Measurements from ENCODE around the gene PNMT.
"Not testable (repeated sequence)": the region's sequence is repeated elsewhere in the genome, so short reads cannot be mapped to it uniquely, and the experiment has no call there.

PNMT gene

DNA sequence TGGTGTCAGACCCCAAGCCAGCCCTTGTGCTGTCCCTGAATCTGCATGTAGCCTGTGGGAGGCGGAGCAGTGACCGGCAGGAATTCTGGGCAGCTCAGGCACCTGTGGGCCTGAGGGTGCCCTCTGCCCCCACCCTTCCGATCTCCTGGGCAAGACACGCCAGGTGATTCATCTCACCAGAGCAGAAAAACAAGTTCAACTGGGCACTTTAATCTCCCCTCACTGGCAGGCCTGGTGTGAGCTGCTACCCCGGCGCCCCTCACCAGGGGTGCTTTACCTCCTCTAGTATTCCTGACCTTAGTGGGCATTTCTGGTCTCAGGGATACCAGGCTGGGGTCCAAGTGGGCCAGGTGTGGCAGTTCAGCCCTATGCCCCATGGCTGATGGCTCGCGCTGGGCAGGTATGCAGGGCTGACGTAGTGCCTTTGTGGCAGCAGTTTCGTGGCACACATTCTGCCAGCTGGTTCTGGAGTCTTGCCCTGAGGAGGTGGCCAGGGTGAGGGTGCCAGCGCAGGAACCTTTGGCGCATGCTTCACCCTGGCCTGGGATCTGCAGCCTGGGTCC lies 37.6 kb downstream of the PNMT start:
- in situ Hi-C loops (cut with MboI; ENCODE audit: low sequenced_read_pairs), result no loop called here

DNA sequence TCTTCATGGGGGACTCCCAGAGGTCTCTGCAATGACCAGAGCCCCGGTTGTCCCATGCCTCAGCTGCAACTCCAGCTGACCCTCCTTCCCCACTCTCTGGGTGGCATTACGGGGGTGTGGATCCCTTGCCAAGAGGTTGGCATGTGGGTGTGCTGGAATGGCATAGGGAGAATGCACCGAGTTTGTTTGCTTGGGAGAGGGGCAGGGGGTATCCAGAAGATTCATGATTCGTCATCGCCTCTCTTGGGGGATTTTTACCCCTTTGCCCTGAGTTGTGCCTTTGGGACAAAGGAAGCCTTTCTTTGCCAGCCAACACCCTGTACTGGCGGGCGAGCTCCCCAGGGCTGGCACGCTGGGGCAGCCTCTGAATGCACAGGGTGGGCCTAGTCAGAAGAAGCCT lies 38.1 kb downstream of the PNMT start:
- in situ Hi-C loops (cut with MboI; ENCODE audit: low sequenced_read_pairs), result no loop called here

DNA sequence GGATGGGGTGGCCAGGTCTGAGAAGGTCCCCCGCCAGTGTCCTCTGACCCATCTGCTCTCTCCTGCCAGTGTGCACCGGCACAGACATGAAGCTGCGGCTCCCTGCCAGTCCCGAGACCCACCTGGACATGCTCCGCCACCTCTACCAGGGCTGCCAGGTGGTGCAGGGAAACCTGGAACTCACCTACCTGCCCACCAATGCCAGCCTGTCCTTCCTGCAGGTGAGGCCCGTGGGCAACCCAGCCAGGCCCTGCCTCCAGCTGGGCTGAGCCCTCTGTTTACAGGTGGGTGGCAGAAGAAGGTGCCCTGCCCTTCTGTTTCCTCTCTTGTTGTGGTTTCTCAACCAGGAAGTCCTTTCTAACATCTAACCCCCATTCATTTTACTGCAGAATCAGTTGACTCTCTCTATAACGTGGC lies 38.7 kb downstream of the PNMT start:
- in situ Hi-C loops (cut with MboI; ENCODE audit: low sequenced_read_pairs), result no loop called here

DNA sequence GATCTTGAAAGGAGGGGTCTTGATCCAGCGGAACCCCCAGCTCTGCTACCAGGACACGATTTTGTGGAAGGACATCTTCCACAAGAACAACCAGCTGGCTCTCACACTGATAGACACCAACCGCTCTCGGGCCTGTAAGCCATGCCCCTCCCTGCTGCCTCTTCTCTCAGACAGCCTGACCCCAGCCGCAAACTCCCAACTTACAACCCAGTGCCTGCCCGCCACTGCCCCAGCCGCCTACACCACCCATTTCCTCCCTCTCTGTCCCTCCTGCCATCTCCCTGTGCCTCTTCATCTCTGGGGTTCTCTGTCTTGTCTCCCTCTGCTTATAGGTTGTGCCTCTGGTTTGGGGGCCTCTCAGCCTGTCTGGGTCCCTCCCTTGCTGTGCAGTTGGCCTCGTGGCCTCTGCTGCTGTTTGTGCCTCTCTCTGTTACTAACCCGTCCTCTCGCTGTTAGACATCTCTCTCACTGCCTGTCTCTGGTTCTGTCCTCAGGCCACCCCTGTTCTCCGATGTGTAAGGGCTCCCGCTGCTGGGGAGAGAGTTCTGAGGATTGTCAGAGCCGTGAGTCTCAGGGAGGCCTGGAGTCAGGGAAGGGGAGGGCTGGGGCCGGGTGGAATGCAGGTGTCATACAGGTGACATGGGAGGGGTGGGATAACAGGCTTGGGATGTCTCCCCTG lies 41.2 kb downstream of the PNMT start:
- in situ Hi-C loops (cut with MboI; ENCODE audit: low sequenced_read_pairs), result no loop called here

DNA sequence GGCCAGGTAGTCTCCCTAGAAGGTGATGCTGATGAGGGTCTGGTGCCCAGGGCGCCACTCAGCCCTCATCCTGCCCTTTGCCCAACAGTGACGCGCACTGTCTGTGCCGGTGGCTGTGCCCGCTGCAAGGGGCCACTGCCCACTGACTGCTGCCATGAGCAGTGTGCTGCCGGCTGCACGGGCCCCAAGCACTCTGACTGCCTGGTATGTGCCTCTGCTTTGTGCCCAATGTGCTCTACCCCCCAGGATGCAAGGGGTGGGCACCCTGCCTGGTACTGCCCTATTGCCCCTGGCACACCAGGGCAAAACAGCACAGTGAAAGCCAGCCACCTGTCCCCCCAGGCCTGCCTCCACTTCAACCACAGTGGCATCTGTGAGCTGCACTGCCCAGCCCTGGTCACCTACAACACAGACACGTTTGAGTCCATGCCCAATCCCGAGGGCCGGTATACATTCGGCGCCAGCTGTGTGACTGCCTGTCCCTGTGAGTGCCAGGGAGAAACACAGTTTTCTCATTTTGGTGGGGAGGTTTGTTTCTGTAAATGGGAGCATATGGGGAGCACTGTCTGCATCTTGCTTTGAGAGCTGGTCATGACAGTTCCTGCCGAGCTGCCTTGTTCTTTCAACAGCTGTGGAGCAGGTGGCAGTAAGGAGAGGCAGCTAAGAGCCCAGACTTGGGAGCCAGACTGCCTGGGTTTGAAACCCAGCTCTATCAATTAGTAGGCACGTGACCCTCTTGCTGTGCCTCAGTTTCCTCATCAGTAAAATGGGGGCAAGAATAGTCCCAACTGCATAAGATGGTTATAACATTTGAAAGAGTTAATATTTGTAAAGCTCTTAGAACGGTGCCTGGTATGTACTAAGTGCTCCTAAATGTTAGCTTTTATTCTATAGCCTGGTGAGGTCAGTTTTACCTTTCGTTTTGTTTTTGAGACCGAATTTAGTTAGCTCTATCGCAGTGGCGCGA lies 42.0 kb downstream of the PNMT start:
- in situ Hi-C loops (cut with MboI; ENCODE audit: low sequenced_read_pairs), result no loop called here

DNA sequence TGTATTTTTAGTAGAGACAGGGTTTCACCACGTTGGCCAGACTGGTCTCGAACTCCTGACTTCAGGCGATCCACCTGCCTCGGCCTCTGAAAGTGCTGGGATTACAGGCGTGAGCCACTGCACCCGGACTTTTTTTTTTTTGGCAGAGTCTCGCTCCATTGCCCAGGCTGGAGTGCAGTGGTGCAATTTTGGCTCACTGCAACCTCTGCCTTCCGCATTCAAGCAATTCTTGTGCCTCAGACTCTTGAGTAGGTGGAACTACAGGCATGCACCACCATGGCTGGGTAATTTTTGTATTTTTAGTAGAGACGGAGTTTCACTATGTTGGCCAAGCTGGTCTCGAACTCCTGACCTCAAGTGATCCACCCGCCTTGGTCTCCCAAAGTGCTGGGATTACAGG lies 42.8 kb downstream of the PNMT start:
- in situ Hi-C loops (cut with MboI; ENCODE audit: low sequenced_read_pairs), result not testable (repeated sequence)

DNA sequence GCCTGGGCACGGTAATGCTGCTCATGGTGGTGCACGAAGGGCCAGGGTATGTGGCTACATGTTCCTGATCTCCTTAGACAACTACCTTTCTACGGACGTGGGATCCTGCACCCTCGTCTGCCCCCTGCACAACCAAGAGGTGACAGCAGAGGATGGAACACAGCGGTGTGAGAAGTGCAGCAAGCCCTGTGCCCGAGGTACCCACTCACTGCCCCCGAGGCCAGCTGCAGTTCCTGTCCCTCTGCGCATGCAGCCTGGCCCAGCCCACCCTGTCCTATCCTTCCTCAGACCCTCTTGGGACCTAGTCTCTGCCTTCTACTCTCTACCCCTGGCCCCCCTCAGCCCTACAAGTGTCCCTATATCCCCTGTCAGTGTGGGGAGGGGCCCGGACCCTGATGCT lies 43.6 kb downstream of the PNMT start:
- in situ Hi-C loops (cut with MboI; ENCODE audit: low sequenced_read_pairs), result no loop called here

DNA sequence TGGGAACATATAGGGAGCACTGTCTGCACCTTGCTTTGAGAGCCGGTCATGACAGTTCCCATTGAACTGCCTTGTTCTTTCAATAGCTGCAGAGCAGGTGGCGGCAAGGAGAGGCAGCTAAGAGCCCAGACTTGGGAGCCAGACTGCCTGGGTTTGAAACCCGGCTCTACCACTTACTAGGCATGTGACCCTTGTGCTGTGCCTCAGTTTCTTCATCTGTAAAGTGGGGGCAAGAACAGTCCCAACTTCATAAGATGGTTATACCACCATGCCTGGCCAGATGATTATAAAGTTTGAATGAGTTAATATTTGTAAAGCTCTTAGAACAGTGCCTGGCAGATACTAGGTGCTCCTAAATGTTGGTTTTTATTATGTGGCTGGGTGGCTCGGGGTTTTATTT lies 46.0 kb downstream of the PNMT start:
- in situ Hi-C loops (cut with MboI; ENCODE audit: low sequenced_read_pairs), result no loop called here

DNA sequence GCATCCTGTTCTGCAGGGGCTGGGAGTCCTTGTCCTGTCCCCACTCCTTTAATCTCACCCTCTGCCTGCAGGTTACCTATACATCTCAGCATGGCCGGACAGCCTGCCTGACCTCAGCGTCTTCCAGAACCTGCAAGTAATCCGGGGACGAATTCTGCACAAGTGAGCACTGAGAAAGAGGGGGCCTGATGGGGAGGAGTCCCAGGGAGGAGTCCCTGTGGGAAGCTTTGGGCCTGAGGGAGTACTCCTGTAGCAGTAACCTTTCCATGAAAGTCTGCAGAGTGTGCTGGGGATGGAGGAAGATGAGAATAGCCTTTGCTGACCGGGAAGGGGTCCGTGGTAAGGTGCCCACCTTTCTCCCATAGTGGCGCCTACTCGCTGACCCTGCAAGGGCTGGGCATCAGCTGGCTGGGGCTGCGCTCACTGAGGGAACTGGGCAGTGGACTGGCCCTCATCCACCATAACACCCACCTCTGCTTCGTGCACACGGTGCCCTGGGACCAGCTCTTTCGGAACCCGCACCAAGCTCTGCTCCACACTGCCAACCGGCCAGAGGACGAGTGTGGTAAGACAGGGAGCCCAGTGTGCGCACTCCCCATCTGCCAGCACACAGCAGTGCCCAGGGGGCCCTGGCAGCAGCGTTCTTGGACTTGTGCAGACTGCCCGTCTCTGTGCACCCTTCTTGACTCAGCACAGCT lies 47.3 kb downstream of the PNMT start:
- in situ Hi-C loops (cut with MboI; ENCODE audit: low sequenced_read_pairs), result no loop called here

DNA sequence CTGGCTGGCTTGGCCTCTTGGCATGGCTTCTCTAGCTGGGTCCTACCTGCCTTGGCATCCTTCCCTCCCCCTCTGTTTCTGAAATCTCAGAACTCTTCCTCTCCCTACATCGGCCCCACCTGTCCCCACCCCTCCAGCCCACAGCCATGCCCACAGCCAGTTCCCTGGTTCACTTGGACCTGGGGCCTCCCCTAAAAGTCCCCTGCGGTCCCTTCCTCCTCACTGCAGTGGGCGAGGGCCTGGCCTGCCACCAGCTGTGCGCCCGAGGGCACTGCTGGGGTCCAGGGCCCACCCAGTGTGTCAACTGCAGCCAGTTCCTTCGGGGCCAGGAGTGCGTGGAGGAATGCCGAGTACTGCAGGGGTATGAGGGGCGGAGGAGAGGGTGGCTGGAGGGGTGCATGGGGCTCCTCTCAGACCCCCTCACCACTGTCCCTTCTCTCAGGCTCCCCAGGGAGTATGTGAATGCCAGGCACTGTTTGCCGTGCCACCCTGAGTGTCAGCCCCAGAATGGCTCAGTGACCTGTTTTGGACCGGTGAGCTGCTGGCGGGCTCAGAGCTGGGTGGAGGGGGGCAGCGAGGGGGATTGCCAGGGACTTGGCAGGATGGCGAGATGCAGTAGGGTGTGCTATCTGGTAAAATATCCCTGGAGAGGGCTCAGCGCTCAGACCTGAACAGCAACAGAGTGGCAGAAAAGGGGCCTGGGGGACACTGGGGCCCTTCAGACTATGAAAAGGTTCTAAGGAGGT lies 48.0 kb downstream of the PNMT start:
- in situ Hi-C loops (cut with MboI; ENCODE audit: low sequenced_read_pairs), result no loop called here

DNA sequence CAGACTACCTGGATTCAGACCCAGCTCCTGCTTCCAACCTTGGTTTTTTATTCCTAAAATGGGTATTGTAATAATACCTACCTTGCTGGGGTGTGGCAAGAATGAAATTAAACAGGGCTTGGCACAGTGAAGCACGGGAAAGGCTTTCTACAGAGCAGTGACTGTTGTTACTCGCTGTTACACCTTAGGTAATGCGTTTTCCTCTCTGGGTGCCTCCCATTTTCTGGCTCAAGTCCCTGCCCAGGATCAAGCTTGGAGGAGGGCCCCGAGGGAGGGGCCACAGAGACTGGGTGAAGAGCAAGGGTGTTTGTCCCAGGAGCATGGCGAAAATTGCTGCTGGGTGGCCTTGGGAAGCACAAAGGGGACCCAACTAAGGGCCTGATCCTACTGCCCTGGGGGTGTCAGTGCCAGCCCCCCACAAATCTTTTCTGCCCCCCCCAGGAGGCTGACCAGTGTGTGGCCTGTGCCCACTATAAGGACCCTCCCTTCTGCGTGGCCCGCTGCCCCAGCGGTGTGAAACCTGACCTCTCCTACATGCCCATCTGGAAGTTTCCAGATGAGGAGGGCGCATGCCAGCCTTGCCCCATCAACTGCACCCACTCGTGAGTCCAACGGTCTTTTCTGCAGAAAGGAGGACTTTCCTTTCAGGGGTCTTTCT lies 48.8 kb downstream of the PNMT start:
- in situ Hi-C loops (cut with MboI; ENCODE audit: low sequenced_read_pairs), result no loop called here

DNA sequence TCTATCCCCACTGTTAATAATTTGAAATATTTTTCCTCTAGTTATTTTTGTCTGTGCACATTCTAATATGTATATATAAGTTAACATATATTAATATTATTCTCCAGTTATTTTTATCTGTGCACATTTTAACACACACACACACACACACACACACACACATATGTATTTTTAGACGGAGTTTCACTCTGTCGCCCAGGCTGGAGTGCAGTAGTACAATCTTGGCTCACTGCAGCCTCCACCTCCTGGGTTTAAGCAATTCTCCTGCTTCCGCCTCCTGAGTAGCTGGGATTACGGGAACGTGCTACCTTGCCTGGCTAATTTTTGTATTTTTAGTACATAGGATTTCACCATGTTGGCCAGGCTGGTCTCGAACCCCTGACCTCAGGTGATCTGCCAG lies 49.4 kb downstream of the PNMT start:
- in situ Hi-C loops (cut with MboI; ENCODE audit: low sequenced_read_pairs), result no loop called here

DNA sequence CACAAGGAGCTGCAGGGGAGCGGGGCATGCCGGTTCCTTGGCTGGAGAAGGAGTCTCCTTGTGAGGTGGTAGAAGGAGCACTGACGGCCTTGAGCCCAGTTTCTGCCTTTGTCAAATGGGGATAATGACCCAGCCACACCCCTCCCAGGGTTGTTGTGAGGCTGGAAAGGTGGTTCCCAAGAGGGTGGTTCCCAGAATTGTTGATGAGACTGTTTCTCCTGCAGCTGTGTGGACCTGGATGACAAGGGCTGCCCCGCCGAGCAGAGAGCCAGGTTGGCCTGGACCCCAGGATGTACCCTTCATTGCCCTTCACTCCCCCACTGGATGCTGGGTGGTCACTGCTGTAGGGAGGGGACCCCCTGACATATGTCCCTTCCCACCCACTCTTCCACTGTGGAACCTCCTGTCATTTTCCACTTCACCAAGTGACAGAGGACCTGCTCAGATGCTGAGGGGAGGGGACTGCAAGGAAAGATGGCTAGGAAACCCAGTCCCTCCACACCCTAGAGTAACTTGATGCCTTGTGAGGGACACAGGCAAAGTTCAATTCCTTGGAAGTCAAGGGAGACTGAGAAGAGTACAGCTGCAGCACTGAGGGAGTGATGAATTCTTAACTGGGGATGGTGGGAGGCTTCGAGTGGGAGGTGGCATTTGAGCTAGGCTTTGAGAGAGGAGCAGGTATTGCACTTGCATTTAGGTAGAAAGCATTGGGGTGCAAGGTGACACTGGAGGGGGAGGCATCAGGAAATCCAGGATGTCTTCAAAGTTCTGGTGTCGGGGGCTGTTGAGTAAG lies 51.5 kb downstream of the PNMT start:
- in situ Hi-C loops (cut with MboI; ENCODE audit: low sequenced_read_pairs), result no loop called here

Measured in HL-60/S4 treated with retinoic acid at 250 ng/mL for 4 days and 3 days (cell line).